ENCODE measurements around the gene TNFSF11. TPM values are rescaled to one million over a fixed set of nuclear protein-coding genes. Genes with fewer than 3 reads are reported as not detected.

TNFSF11 gene
- total RNA-seq, 1 donor from 2014 or later, result not detected

- DNase-seq (ENCODE audit: missing footprints) (no peak), ATAC-seq (no peak)
- intact Hi-C loops (cut with DNase I), result no loop called here
Observed at GRCh38 chr13:42638101-42638500, 64.1 kb downstream of the TNFSF11 start.

GRCh38 chr13:42638886-42639285, 64.9 kb downstream of the TNFSF11 start:
- no peak for DNase-seq (ENCODE audit: missing footprints)
- no peak for ATAC-seq
- intact Hi-C loops (cut with DNase I), result no loop called here

DNA sequence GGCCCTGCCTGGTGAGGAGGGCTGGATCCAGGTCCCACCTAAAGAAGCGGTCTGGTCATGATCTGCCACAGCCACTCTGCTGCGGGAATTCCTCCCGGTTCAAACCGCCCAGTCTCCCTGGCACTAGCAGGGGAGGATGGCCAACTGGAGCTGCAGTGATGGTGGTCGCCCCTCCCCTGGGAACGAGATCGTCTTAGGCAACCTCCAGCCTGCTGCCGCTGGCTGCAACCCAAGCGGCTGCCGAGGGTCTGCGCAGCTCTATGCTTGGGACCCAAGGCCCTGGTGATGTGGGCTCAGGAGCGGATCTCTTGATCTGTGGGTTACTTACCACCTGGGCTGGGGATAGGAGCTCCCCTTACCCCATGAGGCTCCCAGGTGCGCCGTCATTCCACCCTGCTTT, 69.1 kb downstream of the TNFSF11 start:
- DNase-seq (ENCODE audit: missing footprints) (no peak), ATAC-seq (no peak)

GRCh38 chr13:42644841-42645240, 70.9 kb downstream of the TNFSF11 start:
- no peak for ATAC-seq
- DNase-seq (ENCODE audit: missing footprints), result no peak
- intact Hi-C loops (cut with DNase I), result no loop called here

More for the DNA sequence above, 69.1 kb downstream of the TNFSF11 start:
- intact Hi-C loops (cut with DNase I), result no loop called here

DNA sequence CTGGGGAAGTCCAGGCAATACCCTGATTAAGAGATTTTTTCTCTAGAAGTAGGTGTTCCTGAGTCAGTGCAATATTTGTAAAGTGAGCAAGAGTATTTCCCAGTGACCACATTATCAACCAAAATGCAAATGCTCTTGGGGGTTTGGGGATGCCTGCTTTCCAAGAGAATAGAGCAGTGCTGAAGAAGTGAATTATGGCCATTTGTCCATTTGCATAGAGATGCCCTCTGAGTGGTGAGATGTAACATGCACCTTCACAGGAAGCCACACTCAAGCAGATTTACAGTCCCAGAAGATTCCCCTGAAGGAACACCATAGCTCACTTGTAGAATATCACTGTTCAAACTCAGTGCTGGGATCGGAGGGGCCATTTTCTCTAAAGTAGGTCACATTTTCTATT, 71.8 kb downstream of the TNFSF11 start:
- DNase-seq (ENCODE audit: missing footprints) (no peak), ATAC-seq (no peak)
- intact Hi-C loops (cut with DNase I), result no loop called here

DNA sequence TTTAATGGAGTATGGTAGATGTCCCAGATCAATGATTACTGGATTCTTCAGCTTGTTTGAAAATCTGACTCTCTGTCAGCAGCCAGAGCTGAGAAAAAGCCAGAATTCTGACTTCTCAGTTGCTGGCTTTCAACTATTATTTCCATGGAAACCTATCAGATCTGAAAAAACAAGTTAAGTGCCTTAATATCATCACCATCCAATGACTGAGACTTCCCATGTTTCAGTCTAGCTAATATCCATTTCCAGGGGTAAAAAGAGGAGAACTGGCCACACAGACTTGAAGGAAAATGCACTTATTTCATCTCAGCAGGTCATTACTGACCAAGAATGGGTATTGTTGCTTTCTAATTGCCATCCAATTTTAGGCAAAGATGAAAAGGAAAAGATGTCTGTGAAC, 75.2 kb downstream of the TNFSF11 start:
- ATAC-seq (no peak), DNase-seq (ENCODE audit: missing footprints) (no peak)
- intact Hi-C loops (cut with DNase I), result no loop called here

GRCh38 chr13:42649831-42650230, 75.9 kb downstream of the TNFSF11 start:
- no peak for ATAC-seq
- DNase-seq (ENCODE audit: missing footprints), result no peak
- intact Hi-C loops (cut with DNase I), result no loop called here

DNA sequence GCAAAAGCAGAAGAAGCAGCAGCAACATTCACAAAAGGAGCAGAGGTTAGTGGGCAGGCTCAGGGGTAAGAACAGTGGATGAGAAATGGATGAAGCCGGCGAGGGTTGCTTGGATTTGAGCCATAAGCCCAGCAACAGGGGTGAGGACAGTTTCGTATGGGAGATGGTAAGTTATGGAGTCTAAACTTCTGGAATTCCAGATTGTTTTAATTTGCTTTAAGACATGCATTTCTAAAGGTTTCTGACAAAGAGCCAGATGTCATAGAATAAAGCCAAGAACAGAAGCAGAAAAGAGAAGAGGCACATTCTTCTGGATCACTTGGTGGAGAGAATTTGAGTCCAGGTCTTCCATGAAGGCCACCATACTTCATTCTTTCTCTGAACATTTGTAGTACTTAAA, 76.6 kb downstream of the TNFSF11 start:
- intact Hi-C loops (cut with DNase I), result no loop called here
- DNase-seq (ENCODE audit: missing footprints) (no peak), ATAC-seq (no peak)

GRCh38 chr13:42651936-42652641, 78.1 kb downstream of the TNFSF11 start:
- DNase-seq (ENCODE audit: missing footprints) (no peak), ATAC-seq (no peak)
- intact Hi-C loops (cut with DNase I), result no loop called here

DNA sequence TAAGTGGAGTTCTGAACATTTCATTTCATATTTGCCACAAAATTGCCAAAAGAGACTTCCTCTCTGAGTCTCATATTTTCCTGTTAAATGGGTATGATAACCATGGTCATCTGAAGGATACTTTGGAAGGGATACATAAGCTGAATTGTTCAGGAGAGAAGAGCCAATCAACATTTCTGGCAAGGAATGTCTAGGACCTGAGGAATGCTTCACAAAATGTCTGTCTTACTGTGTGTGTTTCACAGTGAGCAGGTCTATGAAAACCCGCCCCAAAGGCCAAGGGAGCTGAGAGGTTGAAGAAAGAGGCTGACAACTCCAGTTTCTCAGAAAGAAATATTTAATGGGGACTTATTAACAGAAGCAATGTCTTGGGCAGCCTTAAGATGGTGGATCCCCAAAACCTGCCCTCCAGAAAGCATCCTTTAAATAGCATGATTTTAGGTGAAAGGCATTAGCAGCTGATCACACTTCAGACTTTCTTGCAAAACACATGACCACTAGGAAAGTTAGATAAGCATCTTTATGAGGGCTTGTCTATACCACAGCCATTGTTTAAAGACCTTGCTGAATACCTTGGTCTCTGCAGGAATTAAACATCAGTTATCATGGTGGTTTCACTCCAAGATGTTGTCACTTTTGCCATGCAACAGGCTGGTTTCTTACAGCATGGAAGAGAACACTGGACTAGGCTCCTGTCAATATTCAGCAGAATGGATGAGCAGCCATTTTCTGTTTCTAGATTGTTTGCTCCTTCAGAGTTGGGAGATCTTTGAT, 78.9 kb downstream of the TNFSF11 start:
- DNase-seq (ENCODE audit: missing footprints), result no peak
- intact Hi-C loops (cut with DNase I), result no loop called here

GRCh38 chr13:42653679-42654078, 79.7 kb downstream of the TNFSF11 start:
- DNase-seq (ENCODE audit: missing footprints), result no peak
- intact Hi-C loops (cut with DNase I), result no loop called here
- no peak for ATAC-seq

More for the DNA sequence above, 78.9 kb downstream of the TNFSF11 start:
- no peak for ATAC-seq

DNA sequence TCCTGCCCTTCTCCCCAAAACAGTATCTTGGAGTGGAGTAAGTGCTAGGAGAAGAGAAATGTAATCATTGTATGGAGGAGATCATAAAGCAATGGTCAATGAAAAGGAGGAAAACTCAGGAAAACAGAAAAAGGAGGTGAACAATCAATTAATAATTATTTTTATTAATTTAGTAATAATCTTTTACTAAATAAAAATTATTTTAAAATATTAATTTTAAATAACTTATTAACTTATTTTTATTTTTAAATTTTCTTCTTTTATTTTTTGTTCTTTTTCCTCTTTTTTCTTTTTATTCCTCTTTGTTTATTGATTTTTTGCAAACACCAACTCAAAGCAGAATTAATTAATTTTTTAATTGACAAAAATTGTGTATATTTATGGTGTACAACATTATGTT, 80.3 kb downstream of the TNFSF11 start:
- intact Hi-C loops (cut with DNase I), result no loop called here
- ATAC-seq (no peak), DNase-seq (ENCODE audit: missing footprints) (no peak)

DNA sequence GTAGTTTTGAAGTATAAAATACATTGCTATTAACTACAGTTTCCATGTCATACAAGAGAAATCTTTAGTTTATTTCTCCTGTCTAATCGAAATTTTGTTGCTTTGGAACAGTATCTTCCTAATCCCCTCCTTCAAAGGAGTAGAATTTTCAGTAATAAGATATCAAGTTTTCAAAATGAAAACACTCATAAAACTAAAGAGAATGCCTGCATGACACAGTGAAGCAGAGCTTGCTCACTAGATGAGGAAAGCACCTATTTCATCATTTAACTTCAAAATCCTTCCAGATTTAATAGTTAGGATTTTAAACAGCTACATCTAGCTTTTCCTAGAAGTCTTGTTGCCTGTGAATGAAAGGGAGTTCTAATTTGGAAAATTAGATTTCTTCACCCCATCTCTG, 80.8 kb downstream of the TNFSF11 start:
- no peak for ATAC-seq
- DNase-seq (ENCODE audit: missing footprints), result no peak
- intact Hi-C loops (cut with DNase I), result no loop called here

DNA sequence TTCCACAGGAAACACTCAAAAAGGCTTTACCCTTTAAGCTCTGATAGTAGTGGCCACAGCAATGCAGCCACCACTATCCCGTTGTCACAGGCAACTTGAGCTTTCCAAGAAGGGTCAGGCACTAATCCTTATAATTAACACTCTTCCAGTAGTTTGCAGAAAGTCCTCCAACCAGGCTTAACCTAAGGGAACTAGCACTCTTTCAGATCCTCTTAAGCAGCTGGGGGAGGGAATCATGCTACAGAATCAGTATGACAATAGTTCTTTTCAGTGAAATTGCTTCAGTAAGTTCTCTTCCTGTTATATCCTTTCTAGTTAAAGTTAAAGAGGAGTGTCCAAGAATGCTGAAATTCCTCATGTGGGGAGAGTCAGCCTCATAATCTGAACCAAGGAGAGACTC, 82.2 kb downstream of the TNFSF11 start:
- ATAC-seq, result no peak
- intact Hi-C loops (cut with DNase I), result no loop called here

GRCh38 chr13:42656958-42657357, 83.0 kb downstream of the TNFSF11 start:
- no peak for DNase-seq (ENCODE audit: missing footprints)
- no peak for ATAC-seq
- intact Hi-C loops (cut with DNase I), result no loop called here

More for the DNA sequence above, 82.2 kb downstream of the TNFSF11 start:
- no peak for DNase-seq (ENCODE audit: missing footprints)

Other genes with a start within 250 kb of the TNFSF11 start
- 3.1 TPM for gene FAM216B, start 207.4 kb downstream of the TNFSF11 start, total RNA-seq

Data from Right ventricle myocardium inferior (tissue), 1 donor.